ENCODE results near the gene OTOS. TPM values are rescaled to one million over a fixed set of nuclear protein-coding genes. Genes with fewer than 3 reads are reported as not detected.

OTOS gene
- total RNA-seq, 2 donors from 2014 or later = not detected

- intact Hi-C loops (cut with DNase I) = loop anchor here in 1 of 2 donors (5.0 kb wide), 1 partner anchor 84 kb away; no protein-coding TSS in a partner anchor
- peak; percentile 4 for DNase-seq
- ATAC-seq = no peak
These were observed 462 bp upstream of the OTOS start for GRCh38 chr2:240140920-240141319.

GRCh38 chr2:240139666-240140393 lies 628 bp downstream of the OTOS start:
- ATAC-seq (no peak), DNase-seq (no peak)
- intact Hi-C loops (cut with DNase I) = loop anchor here in 1 of 2 donors (5.0 kb wide), 1 partner anchor 83 kb away; no protein-coding TSS in a partner anchor

- peak; percentile 7 for DNase-seq
- intact Hi-C loops (cut with DNase I) = no loop called here
- no peak for ATAC-seq
These were observed 1.4 kb downstream of the OTOS start for GRCh38 chr2:240139011-240139441.

- intact Hi-C loops (cut with DNase I) = no loop called here
- ATAC-seq (no peak), DNase-seq (peak; percentile 7)
These were observed 2.0 kb downstream of the OTOS start for GRCh38 chr2:240138254-240138984.

GRCh38 chr2:240137596-240138253 lies 2.7 kb downstream of the OTOS start:
- ATAC-seq (no peak), DNase-seq (no peak)
- intact Hi-C loops (cut with DNase I) = no loop called here

- DNase-seq (no peak), ATAC-seq (peak; percentile 19 to 25)
- intact Hi-C loops (cut with DNase I) = no loop called here
These were observed 3.7 kb downstream of the OTOS start for GRCh38 chr2:240136671-240137292.

GRCh38 chr2:240136013-240136670 lies 4.3 kb downstream of the OTOS start, which contains the start of gene COPS9:
Gene COPS9 (minus strand): TSS chr2:240136305. CDS start chr2:240136284, 21 bp downstream.
- DNase-seq (peak; percentile 93), ATAC-seq (peak; percentile 98 to 99)
- intact Hi-C loops (cut with DNase I) = no loop called here

GRCh38 chr2:240135706-240136012 lies 4.8 kb downstream of the OTOS start:
- ATAC-seq = peak in 1 of 2 donors; percentile 10
- DNase-seq = no peak
- intact Hi-C loops (cut with DNase I) = no loop called here

- intact Hi-C loops (cut with DNase I) = no loop called here
- ATAC-seq (no peak), DNase-seq (no peak)
These were observed 5.4 kb downstream of the OTOS start for GRCh38 chr2:240134956-240135520.

- DNase-seq = no peak
- intact Hi-C loops (cut with DNase I) = no loop called here
- ATAC-seq = no peak
These were observed 6.0 kb downstream of the OTOS start for GRCh38 chr2:240134466-240134865.

GRCh38 chr2:240133401-240133800 lies 7.1 kb downstream of the OTOS start:
- no peak for ATAC-seq
- intact Hi-C loops (cut with DNase I) = no loop called here
- no peak for DNase-seq

- intact Hi-C loops (cut with DNase I) = no loop called here
- ATAC-seq (no peak), DNase-seq (no peak)
These were observed 7.8 kb downstream of the OTOS start for GRCh38 chr2:240132651-240132980.

- intact Hi-C loops (cut with DNase I) = no loop called here
- DNase-seq = no peak
- no peak for ATAC-seq
These were observed 8.4 kb downstream of the OTOS start for GRCh38 chr2:240131941-240132650.

GRCh38 chr2:240131296-240131695 lies 9.2 kb downstream of the OTOS start:
- ATAC-seq = no peak
- no peak for DNase-seq
- intact Hi-C loops (cut with DNase I) = no loop called here

GRCh38 chr2:240130393-240131195 lies 9.9 kb downstream of the OTOS start:
- intact Hi-C loops (cut with DNase I) = no loop called here
- DNase-seq (no peak), ATAC-seq (no peak)

- intact Hi-C loops (cut with DNase I) = no loop called here
- no peak for ATAC-seq
These were observed 10.6 kb downstream of the OTOS start for GRCh38 chr2:240129731-240130392.

GRCh38 chr2:240129311-240129710 lies 11.1 kb downstream of the OTOS start:
- no peak for DNase-seq
- intact Hi-C loops (cut with DNase I) = no loop called here
- ATAC-seq = no peak

More at GRCh38 chr2:240129731-240130392, 10.6 kb downstream of the OTOS start:
- DNase-seq = no peak

Data from left cardiac atrium (tissue), 4 donors.